Activated CD4-positive, alpha-beta T cell treated with anti-CD3 and anti-CD28 coated beads for 36 hours (primary cell): Measurements from ENCODE around the gene INSIG1. TPM values are rescaled to one million over a fixed set of nuclear protein-coding genes. Genes with fewer than 3 reads are reported as not detected.
A peak's percentile ranks its signal among the peaks of the same experiment; 100 is the strongest.

Experiments used
- ATAC-seq: fragments of 200-7000 bp; cut with Tn5 transposase; one replicate; pipeline ENCODE4 v1.10.0; 2021; ENCODE audit warnings: mild to moderate bottlenecking, moderate library complexity
- CTCF ChIA-PET: fragments of 350-600 bp; sonication (Branson Sonifier 250); formaldehyde crosslinking; loops from one replicate; lab custom pipeline; 2021; ENCODE audit warnings: antibody characterized with exemption; lab: Charles Lee
- POLR2A ChIA-PET: fragments of 350-600 bp; sonication (Branson Sonifier 250); formaldehyde crosslinking; loops from one replicate; lab custom pipeline; 2021; ENCODE audit warnings: antibody characterized with exemption, inconsistent platforms; lab: Charles Lee
- DNase-seq: peaks from one replicate; pipeline ENCODE4 v3.0.0-alpha.2; 2020
- H3K27ac Mint-ChIP-seq: one replicate; pipeline ENCODE4 v1.8.0; 2021; ENCODE audit warnings: mixed read lengths
- H3K27me3 Mint-ChIP-seq: one replicate; pipeline ENCODE4 v1.8.0; 2021; ENCODE audit warnings: mixed read lengths
- H3K36me3 Mint-ChIP-seq: one replicate; pipeline ENCODE4 v1.8.0; 2021; ENCODE audit warnings: low read depth, mixed read lengths
- H3K4me1 Mint-ChIP-seq: one replicate; pipeline ENCODE4 v1.8.0; 2021; ENCODE audit warnings: mixed read lengths
- H3K4me3 Mint-ChIP-seq: one replicate; pipeline ENCODE4 v1.8.0; 2021; ENCODE audit warnings: mild to moderate bottlenecking, moderate library complexity, mixed read lengths
- H3K9me3 Mint-ChIP-seq: one replicate; pipeline ENCODE4 v1.8.0; 2021; ENCODE audit warnings: low read depth, mixed read lengths
- intact Hi-C, 2 experiments: fragments of 100-400 bp; cut with DNase I in 1 of 2; cut with micrococcal nuclease in 1 of 2; formaldehyde crosslinking; loops; one replicate each; pipeline versions ENCODE4 v1.14.2 to v1.15.1; 2022 to 2024; cut with DNase I, micrococcal nuclease
- total RNA-seq, 2 experiments: library from RNA; stranded (reverse); gene quantifications; one replicate each; pipeline ENCODE4 v1.2.3, GENCODE V29; 2021

The INSIG1 gene
- total RNA-seq, 2 experiments from 2014 or later, result 100 to 110 TPM

DNA sequence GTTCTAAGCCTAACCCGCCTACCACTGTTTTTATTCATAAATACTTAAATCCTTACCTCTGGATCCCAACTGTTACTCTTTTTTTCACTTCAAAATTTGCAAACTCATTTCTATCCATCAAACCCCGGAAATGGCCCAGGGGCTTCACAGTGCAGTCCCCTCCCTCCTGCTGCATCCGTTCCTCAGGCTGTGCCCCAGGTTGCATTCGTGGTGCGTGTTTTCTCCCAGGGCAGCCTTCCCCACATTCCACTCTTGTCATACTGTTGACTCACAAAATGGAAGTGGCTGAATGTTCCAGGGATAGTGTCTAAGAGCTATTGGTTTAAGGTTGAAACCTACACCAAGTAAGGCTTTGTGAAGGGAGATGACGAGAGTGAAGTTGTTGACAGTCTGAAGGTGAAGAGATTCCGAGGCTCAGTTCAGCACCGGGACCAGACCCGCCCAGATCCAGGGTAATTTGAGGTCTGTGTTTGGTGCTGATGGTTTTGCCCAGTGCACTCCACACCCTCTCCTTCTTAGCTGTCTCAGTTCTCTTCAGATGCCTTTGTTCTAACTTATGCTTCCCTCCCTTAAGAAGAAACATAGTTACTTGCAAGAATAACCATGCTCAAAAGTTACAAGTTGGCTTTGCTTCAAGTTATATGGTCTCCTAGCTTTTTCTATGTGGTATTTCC, 7.7 kb downstream of the INSIG1 start:
- no peak for ATAC-seq
- CTCF ChIA-PET, result no interaction called here
- Mint-ChIP-seq H3K4me3 (no peak overlapping the region), H3K36me3 (peaks cover 77% of the 10 kb centered on the region), H3K27ac (no peak overlapping the region), H3K4me1 (peaks cover 39% of the 10 kb centered on the region), H3K9me3 (no peaks in the 10 kb centered on the region), H3K27me3 (no peaks in the 10 kb centered on the region)
- no peak for DNase-seq
- POLR2A ChIA-PET, result no interaction called here
- intact Hi-C loops, result no loop called here

GRCh38 chr7:155306673-155307470, 9.2 kb downstream of the INSIG1 start:
- ATAC-seq (no peak), DNase-seq (no peak)
- ChIA-PET POLR2A (interaction anchor here (1.3 kb wide), 1 partner anchor 8 kb away, joined by 4 read pairs; no protein-coding TSS in a partner anchor), CTCF (interaction anchor here (0.7 kb wide), 1 partner anchor 605 kb away, joined by 3 read pairs; no protein-coding TSS in a partner anchor)
- no peak overlapping the region for H3K4me3 Mint-ChIP-seq
- intact Hi-C loops, result no loop called here
- no peaks in the 10 kb centered on the region for H3K27me3 Mint-ChIP-seq
- H3K4me1 Mint-ChIP-seq, result peaks cover 26% of the 10 kb centered on the region
- H3K9me3 Mint-ChIP-seq, result no peaks in the 10 kb centered on the region
- peak overlapping the region; percentile 11 for H3K27ac Mint-ChIP-seq
- peaks cover 67% of the 10 kb centered on the region for H3K36me3 Mint-ChIP-seq

GRCh38 chr7:155308330-155309020, 10.8 kb downstream of the INSIG1 start:
- POLR2A ChIA-PET, result no interaction called here
- Mint-ChIP-seq H3K9me3 (no peaks in the 10 kb centered on the region), H3K27ac (no peak overlapping the region), H3K27me3 (no peaks in the 10 kb centered on the region), H3K4me3 (no peak overlapping the region), H3K36me3 (peaks cover 53% of the 10 kb centered on the region), H3K4me1 (peaks cover 26% of the 10 kb centered on the region)
- DNase-seq (no peak), ATAC-seq (no peak)
- intact Hi-C loops, result no loop called here
- CTCF ChIA-PET, result no interaction called here

DNA sequence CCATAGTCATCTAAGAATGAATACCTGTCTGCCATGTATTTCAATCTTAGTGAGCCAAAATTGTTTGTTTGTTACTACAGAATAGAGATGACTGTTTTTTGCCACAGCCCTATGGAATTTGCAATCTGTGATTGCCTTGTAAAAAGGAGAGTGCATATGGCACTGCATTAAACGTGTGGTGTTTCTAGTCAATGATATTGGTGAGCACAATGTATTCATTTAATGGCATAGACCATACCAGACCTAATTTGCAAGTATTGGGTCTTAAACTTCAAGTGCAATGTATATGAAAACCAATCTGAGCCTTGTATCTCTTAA, 11.3 kb downstream of the INSIG1 start:
- peaks cover 48% of the 10 kb centered on the region for H3K36me3 Mint-ChIP-seq
- no peak overlapping the region for H3K4me3 Mint-ChIP-seq
- peaks cover 24% of the 10 kb centered on the region for H3K4me1 Mint-ChIP-seq
- CTCF ChIA-PET, result no interaction called here
- POLR2A ChIA-PET, result no interaction called here
- ATAC-seq (no peak), DNase-seq (no peak)
- no peaks in the 10 kb centered on the region for H3K27me3 Mint-ChIP-seq
- intact Hi-C loops, result no loop called here
- H3K9me3 Mint-ChIP-seq, result no peaks in the 10 kb centered on the region
- H3K27ac Mint-ChIP-seq, result no peak overlapping the region

DNA sequence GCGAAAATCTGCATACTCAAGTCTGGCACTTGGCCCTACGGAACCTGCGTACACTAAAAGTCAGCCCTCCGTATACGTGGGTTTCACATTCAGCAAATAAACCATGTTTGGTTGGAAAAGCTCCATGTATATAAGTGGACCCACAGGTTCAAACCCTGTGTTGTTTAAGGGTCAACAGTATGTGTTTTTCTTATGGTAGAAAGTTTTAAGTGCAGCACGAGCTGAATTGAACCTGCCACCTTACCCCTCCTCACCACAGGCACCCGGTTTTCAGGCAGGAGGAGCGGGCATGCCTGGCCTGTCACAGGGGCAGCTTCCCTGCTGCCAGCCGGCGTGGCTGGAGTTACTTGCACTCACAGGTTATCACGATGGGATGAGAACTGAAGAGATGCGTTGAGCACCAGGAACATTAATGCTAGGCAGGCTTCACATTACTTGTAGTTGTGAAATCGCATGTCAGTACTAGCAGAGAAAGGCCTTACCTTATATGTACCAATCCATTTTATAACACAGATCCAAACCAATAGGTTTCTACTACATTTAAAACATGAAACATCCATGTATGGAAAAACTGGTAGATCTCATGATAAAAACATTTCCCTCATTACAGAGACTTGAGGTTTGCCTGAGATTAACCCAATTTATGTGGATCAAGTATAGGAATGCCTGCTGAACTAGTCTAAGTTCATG, 12.9 kb downstream of the INSIG1 start:
- Mint-ChIP-seq H3K4me3 (no peak overlapping the region), H3K9me3 (no peaks in the 10 kb centered on the region), H3K4me1 (peaks cover 15% of the 10 kb centered on the region), H3K27ac (no peak overlapping the region), H3K36me3 (peaks cover 34% of the 10 kb centered on the region), H3K27me3 (no peaks in the 10 kb centered on the region)
- intact Hi-C loops, result no loop called here
- ATAC-seq (no peak), DNase-seq (no peak)
- ChIA-PET POLR2A (no interaction called here), CTCF (no interaction called here)

- Mint-ChIP-seq H3K27ac (no peak overlapping the region), H3K4me3 (no peak overlapping the region), H3K27me3 (no peaks in the 10 kb centered on the region), H3K36me3 (peaks cover 25% of the 10 kb centered on the region), H3K4me1 (peaks cover 6% of the 10 kb centered on the region), H3K9me3 (no peaks in the 10 kb centered on the region)
- ChIA-PET CTCF (no interaction called here), POLR2A (no interaction called here)
- DNase-seq (no peak), ATAC-seq (no peak)
- intact Hi-C loops, result no loop called here
Observed at GRCh38 chr7:155311826-155312537, 14.3 kb downstream of the INSIG1 start.

DNA sequence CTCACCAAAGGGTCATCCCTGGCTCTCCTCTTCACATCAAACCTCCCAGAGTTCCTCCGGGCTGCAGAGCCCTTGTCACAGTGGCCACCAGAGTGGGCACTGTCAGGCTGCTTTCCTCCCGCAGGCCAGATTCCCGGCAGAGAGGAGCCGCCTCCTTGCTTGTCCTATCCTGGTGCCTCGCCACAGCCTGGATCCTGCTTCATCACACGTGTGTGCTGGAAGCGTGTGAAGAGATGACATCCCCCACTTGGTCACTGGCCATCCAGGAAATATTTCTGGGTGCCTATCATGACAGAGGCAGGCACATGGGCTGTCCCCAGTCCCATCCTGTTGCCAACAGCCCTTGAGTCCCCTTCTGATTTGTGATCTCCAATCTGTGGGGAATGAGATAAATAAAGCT, 15.0 kb downstream of the INSIG1 start:
- ATAC-seq (no peak), DNase-seq (no peak)
- Mint-ChIP-seq H3K9me3 (no peaks in the 10 kb centered on the region), H3K4me1 (no peaks in the 10 kb centered on the region), H3K36me3 (peaks cover 18% of the 10 kb centered on the region), H3K27me3 (no peaks in the 10 kb centered on the region), H3K27ac (no peak overlapping the region), H3K4me3 (no peak overlapping the region)
- ChIA-PET CTCF (no interaction called here), POLR2A (no interaction called here)
- intact Hi-C loops, result no loop called here

DNA sequence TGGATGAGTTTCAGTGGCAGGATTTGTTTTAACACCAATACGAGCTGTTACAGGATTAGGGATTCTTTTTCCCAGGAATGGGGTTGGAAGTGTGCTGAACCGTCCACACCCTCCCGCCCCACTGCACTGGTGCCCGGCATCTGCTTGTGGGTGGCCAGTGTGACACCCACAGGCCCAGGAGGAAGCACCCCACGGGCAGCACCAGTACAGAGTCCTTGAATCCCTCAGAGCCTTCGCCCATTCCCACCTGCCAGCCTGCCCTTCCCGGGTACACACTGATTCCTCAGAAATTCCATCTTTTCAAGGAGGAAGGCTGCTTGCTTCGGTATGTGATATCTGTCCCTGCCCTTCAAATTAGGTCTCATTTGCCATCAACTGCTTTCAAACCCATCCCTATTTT, 15.4 kb downstream of the INSIG1 start:
- Mint-ChIP-seq H3K9me3 (no peaks in the 10 kb centered on the region), H3K4me1 (no peaks in the 10 kb centered on the region), H3K27ac (no peak overlapping the region), H3K36me3 (peaks cover 18% of the 10 kb centered on the region), H3K4me3 (no peak overlapping the region), H3K27me3 (no peaks in the 10 kb centered on the region)
- DNase-seq (no peak), ATAC-seq (no peak)
- CTCF ChIA-PET, result no interaction called here
- intact Hi-C loops, result no loop called here
- POLR2A ChIA-PET, result no interaction called here

- CTCF ChIA-PET, result no interaction called here
- H3K36me3 Mint-ChIP-seq, result peaks cover 1% of the 10 kb centered on the region
- intact Hi-C loops, result no loop called here
- no peaks in the 10 kb centered on the region for H3K4me1 Mint-ChIP-seq
- no peak for ATAC-seq
- no peak for DNase-seq
- POLR2A ChIA-PET, result no interaction called here
- no peak overlapping the region for H3K27ac Mint-ChIP-seq
- no peaks in the 10 kb centered on the region for H3K9me3 Mint-ChIP-seq
- H3K27me3 Mint-ChIP-seq, result no peaks in the 10 kb centered on the region
- no peak overlapping the region for H3K4me3 Mint-ChIP-seq
Observed at GRCh38 chr7:155315977-155316376, 18.3 kb downstream of the INSIG1 start.

DNA sequence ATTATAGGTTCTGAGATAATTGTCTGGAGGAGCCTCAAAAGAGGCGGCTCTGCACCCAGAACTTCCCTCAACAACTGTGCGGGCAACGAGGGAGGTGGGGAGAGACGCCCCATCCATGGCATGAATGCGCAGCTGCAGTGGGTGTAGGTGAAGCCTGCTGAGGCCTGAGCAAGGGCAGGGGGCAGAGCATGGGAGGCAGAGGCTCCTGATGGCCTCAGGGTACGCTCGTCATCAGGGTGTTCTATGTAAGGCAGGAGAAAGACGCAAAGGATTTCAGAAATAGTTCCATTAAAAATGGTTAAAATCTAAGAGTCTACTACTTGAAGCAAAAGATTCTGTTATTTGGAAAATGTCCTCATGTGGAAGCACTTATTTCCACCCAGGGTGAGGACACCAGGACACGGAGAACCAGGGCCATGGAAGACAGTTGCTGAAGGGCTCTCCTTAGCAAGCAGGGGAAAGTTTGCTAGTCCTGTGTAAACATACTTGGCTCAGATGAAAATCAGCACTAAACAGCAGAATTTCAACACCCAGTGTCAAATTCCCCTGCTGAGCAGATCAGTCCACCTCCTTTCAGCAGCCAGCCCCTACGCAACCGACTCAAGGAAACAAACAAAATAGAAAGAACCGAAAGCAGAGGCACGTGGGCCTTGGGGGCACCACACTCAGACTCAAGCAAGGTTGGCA, 18.9 kb downstream of the INSIG1 start:
- POLR2A ChIA-PET, result no interaction called here
- H3K36me3 Mint-ChIP-seq, result peaks cover 1% of the 10 kb centered on the region
- no peaks in the 10 kb centered on the region for H3K27me3 Mint-ChIP-seq
- H3K27ac Mint-ChIP-seq, result no peak overlapping the region
- no peaks in the 10 kb centered on the region for H3K4me1 Mint-ChIP-seq
- no peak overlapping the region for H3K4me3 Mint-ChIP-seq
- no peak for DNase-seq
- intact Hi-C loops, result no loop called here
- no peaks in the 10 kb centered on the region for H3K9me3 Mint-ChIP-seq
- ATAC-seq, result no peak
- CTCF ChIA-PET, result no interaction called here

DNA sequence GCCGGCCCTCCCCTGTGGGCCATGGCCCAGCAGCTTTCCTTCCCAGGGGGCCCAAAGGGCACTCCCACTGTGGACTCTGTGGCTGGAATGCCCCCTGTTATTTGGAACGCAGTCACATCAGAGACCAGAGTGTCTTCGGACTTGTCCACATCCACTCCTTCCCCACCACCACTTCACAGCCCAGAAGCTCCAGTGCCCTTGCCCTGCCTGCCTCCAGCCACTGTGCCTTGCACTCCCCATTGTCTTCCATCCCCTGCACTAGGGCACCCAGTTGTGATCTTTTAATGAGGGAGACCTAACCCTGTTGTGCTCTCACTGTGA, 19.4 kb downstream of the INSIG1 start:
- Mint-ChIP-seq H3K9me3 (no peaks in the 10 kb centered on the region), H3K36me3 (no peaks in the 10 kb centered on the region), H3K4me3 (no peak overlapping the region), H3K4me1 (no peaks in the 10 kb centered on the region), H3K27ac (no peak overlapping the region), H3K27me3 (no peaks in the 10 kb centered on the region)
- intact Hi-C loops, result no loop called here
- ChIA-PET POLR2A (no interaction called here), CTCF (no interaction called here)
- DNase-seq (no peak), ATAC-seq (no peak)
